GM23338 (cell line): ENCODE data around the gene ARHGAP10. TPM values are rescaled to one million over a fixed set of nuclear protein-coding genes. Genes with fewer than 3 reads are reported as not detected.
A peak's percentile ranks its signal among the peaks of the same experiment; 100 is the strongest.

Experiments used
- ATAC-seq: fragments of 200-7000 bp; cut with Tn5 transposase; 3 replicates; pipeline ENCODE4 v1.9.1; 2020
- DNase-seq: peaks from one replicate; pipeline ENCODE4 v3.0.0-alpha.2; 2015; ENCODE audit warnings: low spot score
- H2AFZ ChIP-seq: fragments of 200-600 bp; sonication (generic); 2 replicates; pipeline ENCODE4 v1.8.0; 2016; ENCODE audit warnings: antibody characterized with exemption, mild to moderate bottlenecking, moderate library complexity
- H3F3A ChIP-seq: fragments of 200-600 bp; sonication (generic); replicated peaks from 2 replicates; pipeline ENCODE4 v1.8.0; 2017; ENCODE audit warnings: antibody characterized with exemption, mixed run types, low read depth
- H3K27ac ChIP-seq: fragments of 200-600 bp; sonication (generic); 2 replicates; pipeline ENCODE4 v1.6.1; 2016; ENCODE audit warnings: low read depth
- H3K27me3 ChIP-seq: fragments of 200-600 bp; sonication (generic); 2 replicates; pipeline ENCODE4 v1.8.0; 2016; ENCODE audit warnings: mild to moderate bottlenecking, mixed run types, moderate library complexity; ENCODE audit not compliant: insufficient read depth
- H3K36me3 ChIP-seq: fragments of 200-600 bp; sonication (generic); 2 replicates; pipeline ENCODE4 v1.8.0; 2016; ENCODE audit warnings: mild to moderate bottlenecking; ENCODE audit not compliant: insufficient read depth
- H3K4me1 ChIP-seq: fragments of 200-600 bp; sonication (generic); 2 replicates; pipeline ENCODE4 v1.8.0; 2016; ENCODE audit warnings: mild to moderate bottlenecking, moderate library complexity; ENCODE audit not compliant: insufficient read depth
- H3K4me2 ChIP-seq: fragments of 200-600 bp; sonication (generic); 2 replicates; pipeline ENCODE4 v1.7.1; 2017; ENCODE audit warnings: mixed run types
- H3K4me3 ChIP-seq: fragments of 200-600 bp; sonication (generic); 2 replicates; pipeline ENCODE4 v1.6.1; 2016; ENCODE audit warnings: mixed run types
- H3K79me2 ChIP-seq: fragments of 200-600 bp; sonication (generic); replicated peaks from 2 replicates; pipeline ENCODE4 v1.8.0; 2017; ENCODE audit warnings: mild to moderate bottlenecking; ENCODE audit not compliant: insufficient read depth
- H3K9me2 ChIP-seq: fragments of 200-600 bp; sonication (generic); 2 replicates; pipeline ENCODE4 v1.8.0; 2017; ENCODE audit not compliant: insufficient read depth
- H4K20me1 ChIP-seq: fragments of 200-600 bp; sonication (generic); replicated peaks from 2 replicates; pipeline ENCODE4 v1.8.0; 2017; ENCODE audit warnings: mild to moderate bottlenecking; ENCODE audit not compliant: insufficient read depth
- H3K27ac Mint-ChIP-seq: 2 replicates; pipeline ENCODE4 v1.8.0; 2020; ENCODE audit warnings: inconsistent platforms, mild to moderate bottlenecking, moderate library complexity, mixed read lengths
- H3K27me3 Mint-ChIP-seq: 3 replicates; pipeline ENCODE4 v1.8.0; 2022; ENCODE audit warnings: low read depth, mild to moderate bottlenecking, moderate library complexity, mixed read lengths, inconsistent platforms; ENCODE audit not compliant: insufficient read depth, poor library complexity
- H3K36me3 Mint-ChIP-seq: 3 replicates; pipeline ENCODE4 v1.8.0; 2021; ENCODE audit warnings: low read depth, mild to moderate bottlenecking, inconsistent platforms, moderate library complexity, mixed read lengths
- H3K4me1 Mint-ChIP-seq: 3 replicates; pipeline ENCODE4 v1.8.0; 2020; ENCODE audit warnings: mild to moderate bottlenecking, inconsistent platforms, mixed read lengths
- H3K4me3 Mint-ChIP-seq: 3 replicates; pipeline ENCODE4 v1.8.0; 2021; ENCODE audit warnings: moderate library complexity, mild to moderate bottlenecking, inconsistent platforms, mixed read lengths
- H3K9me3 Mint-ChIP-seq: 3 replicates; pipeline ENCODE4 v1.8.0; 2020; ENCODE audit warnings: moderate library complexity, mild to moderate bottlenecking, inconsistent platforms, mixed read lengths
- CREB1 ChIP-seq: fragments of 250-450 bp; sonication (Bioruptor Pico); IDR thresholded peaks from 2 replicates; pipeline ENCODE4 v1.5.0; 2020; ENCODE audit warnings: low read depth, mild to moderate bottlenecking, moderate library complexity
- EZH2 ChIP-seq: fragments of 200-600 bp; sonication (generic); IDR thresholded peaks from one replicate; pipeline ENCODE4 v1.8.0; 2017; ENCODE audit warnings: antibody characterized with exemption, mild to moderate bottlenecking, low read depth; ENCODE audit not compliant: unreplicated experiment
- EZH2phosphoT487 ChIP-seq: fragments of 200-600 bp; sonication (generic); IDR thresholded peaks from one replicate; pipeline ENCODE4 v1.8.1; 2018; ENCODE audit warnings: antibody characterized with exemption; ENCODE audit not compliant: unreplicated experiment
- NANOG ChIP-seq: IDR thresholded peaks from 2 replicates; pipeline ENCODE4 v1.6.1; 2016; ENCODE audit warnings: antibody characterized with exemption, borderline replicate concordance
- POLR2AphosphoS5 ChIP-seq: IDR thresholded peaks from 2 replicates; pipeline ENCODE4 v1.6.1; 2016; ENCODE audit warnings: antibody characterized with exemption, low read depth
- REST ChIP-seq: IDR thresholded peaks from one replicate; pipeline ENCODE4 v1.6.1; 2018; ENCODE audit warnings: antibody characterized with exemption; ENCODE audit not compliant: unreplicated experiment
- STAT1 ChIP-seq: IDR thresholded peaks from one replicate; pipeline ENCODE4 v1.6.1; 2016; ENCODE audit warnings: antibody characterized with exemption; ENCODE audit not compliant: unreplicated experiment
- ZNF114 ChIP-seq: fragments of 250-450 bp; sonication (Bioruptor Pico); IDR thresholded peaks from 2 replicates; pipeline ENCODE4 v1.5.0; 2020; ENCODE audit warnings: mild to moderate bottlenecking, moderate library complexity
- ZNF331 ChIP-seq: fragments of 250-450 bp; sonication (Bioruptor Pico); IDR thresholded peaks from 2 replicates; pipeline ENCODE4 v1.5.0; 2020; ENCODE audit warnings: low read depth, mild to moderate bottlenecking, moderate library complexity
- polyA plus RNA-seq: library from polyadenylated mRNA; unstranded; fragments of >200 nt; fragmentation: Nextera tagmentation; extraction: Ambion mirVana; gene quantifications from 2 replicates; pipeline ENCODE4 v1.2.1, GENCODE V29; 2016
- total RNA-seq: library from RNA; depleted of rRNA; stranded (reverse); fragments of >200 nt; shearing (Covaris generic); gene quantifications from 2 replicates; pipeline ENCODE4 v1.2.3, GENCODE V29; 2014
- TF ChIP-seq, protein P1 (sequence below), 2 experiments: fragments of 200-600 bp in 1 of 2; sonication (generic) in 1 of 2; conservative IDR thresholded peaks; 2 replicates each; pipeline versions ENCODE4 v1.5.1 to v1.6.1; 2016 to 2017; ENCODE audit warnings: antibody characterized with exemption in 2 of 2, low read depth in 2 of 2, mild to moderate bottlenecking in 2 of 2, moderate library complexity in 1 of 2
- TF ChIP-seq, protein P2 (sequence below): IDR thresholded peaks from 2 replicates; pipeline ENCODE4 v1.6.1; 2016; ENCODE audit warnings: antibody characterized with exemption

The ARHGAP10 gene
- total and polyA plus RNA-seq, 2 experiments from 2014 or later = 5.1 to 6.3 TPM

DNA sequence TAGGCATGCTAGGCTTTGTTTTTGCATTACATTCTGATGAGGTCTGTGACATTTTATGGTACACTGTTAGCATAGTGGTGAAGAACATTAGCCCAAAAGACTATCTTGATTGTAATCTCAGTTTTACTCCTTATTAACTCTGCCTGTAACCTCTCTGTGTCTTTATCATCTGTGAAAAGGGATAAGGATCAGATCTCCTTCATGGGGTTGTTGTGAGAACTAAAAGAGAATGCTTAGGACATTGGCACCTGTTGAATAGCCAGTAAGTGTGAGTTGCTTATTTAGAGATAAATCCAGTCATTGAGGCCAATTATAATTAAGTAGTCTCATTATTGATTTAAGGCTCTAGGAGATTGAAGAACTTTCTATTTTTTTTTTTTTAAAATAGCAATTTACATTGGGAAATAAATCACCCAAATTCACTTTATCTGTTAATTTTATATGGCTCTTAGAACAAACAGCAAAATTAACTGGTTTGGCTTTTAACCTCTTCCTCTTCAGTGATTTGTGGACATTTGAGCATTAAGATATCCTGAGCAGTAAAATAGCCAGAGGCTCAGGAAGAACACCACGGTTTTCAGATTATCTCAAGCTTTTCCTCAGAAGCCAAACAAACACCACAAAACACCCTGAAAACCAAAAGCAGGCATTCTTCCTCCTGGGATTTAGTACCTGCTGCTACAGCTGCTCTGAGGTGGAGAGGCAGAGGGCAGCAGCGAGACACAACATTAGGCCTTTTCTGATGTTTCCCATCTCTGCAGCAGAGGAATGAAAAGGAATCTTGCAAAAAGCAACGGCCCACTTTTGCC lies 192.9 kb downstream of the ARHGAP10 start:
- H2AFZ ChIP-seq = no peak overlapping the region

GRCh38 chr4:147927377-147928137 lies 195.7 kb downstream of the ARHGAP10 start:
- Histone ChIP-seq H3K27me3 (no peaks in the 10 kb centered on the region), H3K9me2 (no peaks in the 10 kb centered on the region), H3K79me2 (no peaks in the 10 kb centered on the region), H3K27ac (no peak overlapping the region), H3F3A (no peaks in the 10 kb centered on the region), H2AFZ (no peak overlapping the region), H3K4me2 (no peak overlapping the region), H3K4me3 (no peak overlapping the region), H3K4me1 (peaks cover 7% of the 10 kb centered on the region), H4K20me1 (no peaks in the 10 kb centered on the region), H3K36me3 (no peaks in the 10 kb centered on the region)
- Mint-ChIP-seq H3K27ac (no peak overlapping the region), H3K9me3 (no peaks in the 10 kb centered on the region; the same call in 2 of the 3 replicates), H3K36me3 (peaks cover 4% of the 10 kb centered on the region; the same call in 2 of the 3 replicates), H3K4me1 (peaks cover 13% of the 10 kb centered on the region), H3K27me3 (no peaks in the 10 kb centered on the region), H3K4me3 (no peak overlapping the region)
- TF ChIP-seq EZH2 = no peak
- no peak for TF ChIP-seq POLR2AphosphoS5
- TF ChIP-seq, protein P1, sequence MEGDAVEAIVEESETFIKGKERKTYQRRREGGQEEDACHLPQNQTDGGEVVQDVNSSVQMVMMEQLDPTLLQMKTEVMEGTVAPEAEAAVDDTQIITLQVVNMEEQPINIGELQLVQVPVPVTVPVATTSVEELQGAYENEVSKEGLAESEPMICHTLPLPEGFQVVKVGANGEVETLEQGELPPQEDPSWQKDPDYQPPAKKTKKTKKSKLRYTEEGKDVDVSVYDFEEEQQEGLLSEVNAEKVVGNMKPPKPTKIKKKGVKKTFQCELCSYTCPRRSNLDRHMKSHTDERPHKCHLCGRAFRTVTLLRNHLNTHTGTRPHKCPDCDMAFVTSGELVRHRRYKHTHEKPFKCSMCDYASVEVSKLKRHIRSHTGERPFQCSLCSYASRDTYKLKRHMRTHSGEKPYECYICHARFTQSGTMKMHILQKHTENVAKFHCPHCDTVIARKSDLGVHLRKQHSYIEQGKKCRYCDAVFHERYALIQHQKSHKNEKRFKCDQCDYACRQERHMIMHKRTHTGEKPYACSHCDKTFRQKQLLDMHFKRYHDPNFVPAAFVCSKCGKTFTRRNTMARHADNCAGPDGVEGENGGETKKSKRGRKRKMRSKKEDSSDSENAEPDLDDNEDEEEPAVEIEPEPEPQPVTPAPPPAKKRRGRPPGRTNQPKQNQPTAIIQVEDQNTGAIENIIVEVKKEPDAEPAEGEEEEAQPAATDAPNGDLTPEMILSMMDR (conservative IDR thresholded peaks at IDR 0.05; ENCODE audit: low read depth in 2 of 2) = no peak
- TF ChIP-seq CREB1 (CRISPR knock-in tag) = no peak
- TF ChIP-seq STAT1 = no peak
- no peak for TF ChIP-seq REST
- no peak for TF ChIP-seq ZNF114
- TF ChIP-seq ZNF331 (CRISPR knock-in tag) = no peak
- TF ChIP-seq EZH2phosphoT487 = no peak
- TF ChIP-seq, protein P2, sequence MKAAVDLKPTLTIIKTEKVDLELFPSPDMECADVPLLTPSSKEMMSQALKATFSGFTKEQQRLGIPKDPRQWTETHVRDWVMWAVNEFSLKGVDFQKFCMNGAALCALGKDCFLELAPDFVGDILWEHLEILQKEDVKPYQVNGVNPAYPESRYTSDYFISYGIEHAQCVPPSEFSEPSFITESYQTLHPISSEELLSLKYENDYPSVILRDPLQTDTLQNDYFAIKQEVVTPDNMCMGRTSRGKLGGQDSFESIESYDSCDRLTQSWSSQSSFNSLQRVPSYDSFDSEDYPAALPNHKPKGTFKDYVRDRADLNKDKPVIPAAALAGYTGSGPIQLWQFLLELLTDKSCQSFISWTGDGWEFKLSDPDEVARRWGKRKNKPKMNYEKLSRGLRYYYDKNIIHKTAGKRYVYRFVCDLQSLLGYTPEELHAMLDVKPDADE = no peak
- no peak for TF ChIP-seq NANOG
- DNase-seq (peak; percentile 40), ATAC-seq (peak; percentile 83)

More for the DNA sequence above, 192.9 kb downstream of the ARHGAP10 start:
- Mint-ChIP-seq H3K27ac (no peak overlapping the region), H3K9me3 (no peaks in the 10 kb centered on the region; the same call in 2 of the 3 replicates), H3K27me3 (no peaks in the 10 kb centered on the region), H3K4me1 (peaks cover 13% of the 10 kb centered on the region), H3K4me3 (no peak overlapping the region), H3K36me3 (no peaks in the 10 kb centered on the region)
- no peak overlapping the region for H3K27ac ChIP-seq
- ATAC-seq (peak; percentile 91), DNase-seq (peak; percentile 80)
- H3K36me3 ChIP-seq = no peaks in the 10 kb centered on the region
- no peak for TF ChIP-seq EZH2
- TF ChIP-seq ZNF114 = 0 out of 2 replicates have a peak, but pooled peaks have one; percentile 36
- TF ChIP-seq, protein P1 (conservative IDR thresholded peaks at IDR 0.05; ENCODE audit: low read depth in 2 of 2) = peak; percentile 64 to 79
- H3K4me3 ChIP-seq = no peak overlapping the region
- no peaks in the 10 kb centered on the region for H4K20me1 ChIP-seq
- no peak overlapping the region for H3K4me2 ChIP-seq
- H3K27me3 ChIP-seq = no peaks in the 10 kb centered on the region
- H3K9me2 ChIP-seq = no peaks in the 10 kb centered on the region
- H3F3A ChIP-seq = no peaks in the 10 kb centered on the region
- H3K79me2 ChIP-seq = no peaks in the 10 kb centered on the region
- H3K4me1 ChIP-seq = peaks cover 7% of the 10 kb centered on the region
